Tibial nerve (tissue), 4 donors: ENCODE data around the gene TOX2.

Experiments
- CTCF ChIP-seq, 5 experiments: fragments of 200-600 bp in 3 of 5; fragments of 450-650 bp in 2 of 5; sonication (generic) in 3 of 5; IDR thresholded peaks; one replicate each; pipeline ENCODE4 v1.5.1; 2016 to 2019; ENCODE audit warnings: antibody characterized with exemption in 5 of 5, mild to moderate bottlenecking in 3 of 5, moderate library complexity in 2 of 5
- EP300 ChIP-seq, 2 donors: sonication (generic); formaldehyde crosslinking; IDR thresholded peaks; one replicate each; pipeline ENCODE4 v1.6.1; 2017; ENCODE audit warnings: antibody characterized with exemption in 2 of 2, mild to moderate bottlenecking in 1 of 2
- POLR2A ChIP-seq, 2 donors: fragments of 450-650 bp; IDR thresholded peaks; one replicate each; pipeline ENCODE4 v1.6.1; 2017; ENCODE audit warnings: antibody characterized with exemption in 2 of 2, mild to moderate bottlenecking in 2 of 2, moderate library complexity in 2 of 2

- TF ChIP-seq CTCF (IDR thresholded peaks at IDR 0.05), result no peak
- TF ChIP-seq POLR2A (IDR thresholded peaks at IDR 0.05), result no peak
- TF ChIP-seq EP300 (IDR thresholded peaks at IDR 0.05), result no peak
Measured at GRCh38 chr20:43948455-43948854, 33.8 kb downstream of the TOX2 start.
